ENCODE measurements around the gene NPR3. TPM values are rescaled to one million over a fixed set of nuclear protein-coding genes. Genes with fewer than 3 reads are reported as not detected.

The NPR3 gene
- total RNA-seq, 1 experiment from 2014 or later = 0.11 TPM

- BruUV-seq (replicated peaks) = no TSS peak
- intact Hi-C loops (cut with micrococcal nuclease; ENCODE audit: unreplicated experiment) = no loop called here
- no peak for DNase-seq
- Histone ChIP-seq H3K27me3 (replicated peaks; ENCODE audit: control insufficient read depth, insufficient read depth, low read length) (no peaks in the 10 kb centered on the region; the same call in 1 of the 2 replicates), H3K4me1 (no peaks in the 10 kb centered on the region), H3K9me3 (no peaks in the 10 kb centered on the region; the same call in 1 of the 2 replicates), H3K4me3 (ENCODE audit: low read depth, low read length) (no peak overlapping the region), H3K36me3 (ENCODE audit: control insufficient read depth, insufficient read depth, low read length) (no peaks in the 10 kb centered on the region)
- TF ChIP-seq CTCF (IDR thresholded peaks at IDR 0.05; ENCODE audit: insufficient read depth in 1 of 2, low read depth in 1 of 2, low read length in 1 of 2, severe bottlenecking in 1 of 2, unreplicated experiment in 1 of 2) = no peak
- POLR2A ChIA-PET = no interaction called here
- H3K36me3 Mint-ChIP-seq (ENCODE audit: insufficient read depth, unreplicated experiment) = no peaks in the 10 kb centered on the region
- no peaks in the 10 kb centered on the region for H3K9me3 Mint-ChIP-seq (ENCODE audit: unreplicated experiment)
- no peak overlapping the region for H3K4me3 Mint-ChIP-seq (ENCODE audit: unreplicated experiment)
- CTCF ChIA-PET = no interaction called here
- H3K27ac Mint-ChIP-seq (ENCODE audit: unreplicated experiment) = no peak overlapping the region
- H3K4me1 Mint-ChIP-seq (ENCODE audit: low read depth, unreplicated experiment) = no peaks in the 10 kb centered on the region
- H3K27me3 Mint-ChIP-seq (ENCODE audit: insufficient read depth, unreplicated experiment) = peaks cover 19% of the 10 kb centered on the region
These were observed 79.4 kb downstream of the NPR3 start for GRCh38 chr5:32790411-32790951.

- Histone ChIP-seq H3K4me3 (ENCODE audit: low read depth, low read length) (no peak overlapping the region), H3K9me3 (no peaks in the 10 kb centered on the region; the same call in 1 of the 2 replicates), H3K4me1 (no peaks in the 10 kb centered on the region), H3K27me3 (replicated peaks; ENCODE audit: control insufficient read depth, insufficient read depth, low read length) (no peaks in the 10 kb centered on the region; the same call in 1 of the 2 replicates), H3K36me3 (ENCODE audit: control insufficient read depth, insufficient read depth, low read length) (no peaks in the 10 kb centered on the region)
- intact Hi-C loops (cut with micrococcal nuclease; ENCODE audit: unreplicated experiment) = no loop called here
- Mint-ChIP-seq H3K4me3 (ENCODE audit: unreplicated experiment) (no peak overlapping the region), H3K27ac (ENCODE audit: unreplicated experiment) (no peak overlapping the region), H3K27me3 (ENCODE audit: insufficient read depth, unreplicated experiment) (peaks cover 13% of the 10 kb centered on the region), H3K36me3 (ENCODE audit: insufficient read depth, unreplicated experiment) (no peaks in the 10 kb centered on the region), H3K9me3 (ENCODE audit: unreplicated experiment) (no peaks in the 10 kb centered on the region), H3K4me1 (ENCODE audit: low read depth, unreplicated experiment) (no peaks in the 10 kb centered on the region)
- POLR2A ChIA-PET = no interaction called here
- CTCF ChIA-PET = no interaction called here
- DNase-seq = no peak
- no TSS peak for BruUV-seq (replicated peaks)
- no peak for TF ChIP-seq CTCF (IDR thresholded peaks at IDR 0.05; ENCODE audit: insufficient read depth in 1 of 2, low read depth in 1 of 2, low read length in 1 of 2, severe bottlenecking in 1 of 2, unreplicated experiment in 1 of 2)
These were observed 80.6 kb downstream of the NPR3 start for GRCh38 chr5:32791536-32792243.

- Mint-ChIP-seq H3K4me1 (ENCODE audit: low read depth, unreplicated experiment) (no peaks in the 10 kb centered on the region), H3K27ac (ENCODE audit: unreplicated experiment) (no peak overlapping the region), H3K36me3 (ENCODE audit: insufficient read depth, unreplicated experiment) (no peaks in the 10 kb centered on the region), H3K27me3 (ENCODE audit: insufficient read depth, unreplicated experiment) (peaks cover 7% of the 10 kb centered on the region), H3K4me3 (ENCODE audit: unreplicated experiment) (no peak overlapping the region), H3K9me3 (ENCODE audit: unreplicated experiment) (peaks cover 2% of the 10 kb centered on the region)
- intact Hi-C loops (cut with micrococcal nuclease; ENCODE audit: unreplicated experiment) = loop anchor here (1.0 kb wide), 1 partner anchor 87 kb away; no protein-coding TSS in a partner anchor
- Histone ChIP-seq H3K9me3 (no peaks in the 10 kb centered on the region), H3K36me3 (ENCODE audit: control insufficient read depth, insufficient read depth, low read length) (no peaks in the 10 kb centered on the region), H3K4me3 (ENCODE audit: low read depth, low read length) (no peak overlapping the region), H3K4me1 (no peaks in the 10 kb centered on the region), H3K27me3 (replicated peaks; ENCODE audit: control insufficient read depth, insufficient read depth, low read length) (no peaks in the 10 kb centered on the region; the same call in 1 of the 2 replicates)
- ChIA-PET CTCF (no interaction called here), POLR2A (no interaction called here)
- TF ChIP-seq CTCF (IDR thresholded peaks at IDR 0.05; ENCODE audit: insufficient read depth in 1 of 2, low read depth in 1 of 2, low read length in 1 of 2, severe bottlenecking in 1 of 2, unreplicated experiment in 1 of 2) = no peak
- BruUV-seq (replicated peaks) = no TSS peak
- peak in 1 of 2 experiments; percentile 9 for DNase-seq
These were observed 83.0 kb downstream of the NPR3 start for GRCh38 chr5:32794086-32794485.

Measured in Caco-2 (cell line).